Breast epithelium (tissue), 4 donors: Measurements from ENCODE around the gene CHPF. TPM values are rescaled to one million over a fixed set of nuclear protein-coding genes. Genes with fewer than 3 reads are reported as not detected.
A peak's percentile ranks its signal among the peaks of the same experiment; 100 is the strongest.

ENCODE experiments used
- DNase-seq, 2 donors: peaks; one replicate each; pipeline ENCODE4 v3.0.0-alpha.2; 2019; ENCODE audit warnings: low spot score in 2 of 2
- H3K27ac ChIP-seq, 2 donors: fragments of 200-600 bp; sonication (generic) in 1 of 2; one replicate each; pipeline ENCODE4 v1.5.1; 2016 to 2019; ENCODE audit warnings: mild to moderate bottlenecking in 1 of 2
- H3K27me3 ChIP-seq, 2 donors: fragments of 200-600 bp; sonication (generic) in 1 of 2; one replicate each; pipeline versions ENCODE4 v1.5.1 to v1.6.0; 2017 to 2019; ENCODE audit warnings: control low read depth in 1 of 2, mild to moderate bottlenecking in 1 of 2
- H3K36me3 ChIP-seq: fragments of 200-600 bp; one replicate; pipeline ENCODE4 v1.5.1; 2019
- H3K4me1 ChIP-seq, 2 donors: fragments of 200-600 bp; sonication (generic); one replicate each; pipeline ENCODE4 v1.5.1; 2016 to 2019; ENCODE audit warnings: control low read depth in 1 of 2
- H3K4me3 ChIP-seq, 3 donors: fragments of 200-600 bp; sonication (generic); 1 replicate in 2 of 3; 2 replicates in 1 of 3; pipeline ENCODE4 v1.5.1; 2016 to 2019; ENCODE audit warnings: mild to moderate bottlenecking in 3 of 3, moderate library complexity in 2 of 3
- H3K9me3 ChIP-seq, 2 donors: fragments of 200-600 bp; sonication (generic) in 1 of 2; one replicate each; pipeline ENCODE4 v1.5.1; 2016 to 2019; ENCODE audit warnings: control low read depth in 1 of 2
- CTCF ChIP-seq, 3 donors: fragments of 450-650 bp; IDR thresholded peaks; one replicate each; pipeline ENCODE4 v1.5.1; 2016 to 2017; ENCODE audit warnings: antibody characterized with exemption in 3 of 3, mild to moderate bottlenecking in 3 of 3, moderate library complexity in 3 of 3
- POLR2A ChIP-seq: fragments of 450-650 bp; IDR thresholded peaks from one replicate; pipeline ENCODE4 v1.6.1; 2016; ENCODE audit warnings: antibody characterized with exemption, mild to moderate bottlenecking, moderate library complexity
- POLR2AphosphoS5 ChIP-seq, 3 donors: sonication (generic); formaldehyde crosslinking; IDR thresholded peaks; one replicate each; pipeline ENCODE4 v1.6.1; 2017; ENCODE audit warnings: antibody characterized with exemption in 3 of 3
- intact Hi-C: fragments of 100-400 bp; cut with DNase I; formaldehyde crosslinking; loops from one replicate; pipeline ENCODE4 v1.15.1; 2023; ENCODE audit warnings: low total_unique reads
- total RNA-seq, 3 donors: library from RNA; depleted of rRNA; stranded (reverse); fragments of >200 nt; gene quantifications; one replicate each; pipeline ENCODE4 v1.1.0, GENCODE V29; 2016

Gene CHPF
- total RNA-seq, 3 donors from 2014 or later, result 46.5 to 58.9 (median 49.0) TPM

GRCh38 chr2:219499555-219499954 is 44.1 kb downstream of the CHPF start:
- Histone ChIP-seq H3K9me3 (no peaks in the 10 kb centered on the region), H3K27ac (no peak overlapping the region), H3K4me1 (peaks cover 0 to 6% of the 10 kb centered on the region in 2 donors), H3K36me3 (peaks cover 4% of the 10 kb centered on the region), H3K27me3 (no peaks in the 10 kb centered on the region), H3K4me3 (peak overlapping the region; percentile 58 to 73 (median 64))
- intact Hi-C loops, result no loop called here
- DNase-seq, result no peak
- TF ChIP-seq CTCF (IDR thresholded peaks at IDR 0.05) (no peak), POLR2AphosphoS5 (IDR thresholded peaks at IDR 0.05) (no peak), POLR2A (no peak)

GRCh38 chr2:219499058-219499307 is 44.6 kb downstream of the CHPF start:
- no peak for DNase-seq
- Histone ChIP-seq H3K27ac (peak overlapping the region; percentile 87 to 93), H3K27me3 (no peaks in the 10 kb centered on the region), H3K36me3 (no peaks in the 10 kb centered on the region), H3K9me3 (no peaks in the 10 kb centered on the region), H3K4me1 (peaks cover 0 to 6% of the 10 kb centered on the region in 2 donors), H3K4me3 (peak overlapping the region; percentile 58 to 73 (median 64))
- TF ChIP-seq CTCF (IDR thresholded peaks at IDR 0.05), result no peak
- TF ChIP-seq POLR2AphosphoS5 (IDR thresholded peaks at IDR 0.05), result no peak
- no peak for TF ChIP-seq POLR2A
- intact Hi-C loops, result no loop called here

GRCh38 chr2:219498280-219499057 is 45.1 kb downstream of the CHPF start, which contains the start of gene GMPPA:
GMPPA (plus strand) TSS chr2:219498891; CDS start chr2:219499976, 1,085 bp downstream.
- Histone ChIP-seq H3K27me3 (no peaks in the 10 kb centered on the region), H3K27ac (peak within 1 kb of the TSS; percentile 87 to 93), H3K36me3 (no peaks in the 10 kb centered on the region), H3K9me3 (no peaks in the 10 kb centered on the region), H3K4me1 (peaks cover 0 to 6% of the 10 kb centered on the region in 2 donors), H3K4me3 (peak within 1 kb of the TSS; percentile 58 to 73 (median 64))
- TF ChIP-seq CTCF (IDR thresholded peaks at IDR 0.05) (no peak), POLR2AphosphoS5 (IDR thresholded peaks at IDR 0.05) (peak; percentile 78 to 97 (median 96)), POLR2A (peak; percentile 73)
- DNase-seq, result peak; percentile 93 to 97
- intact Hi-C loops, result no loop called here

GRCh38 chr2:219497495-219498279 is 45.9 kb downstream of the CHPF start:
- TF ChIP-seq POLR2AphosphoS5 (IDR thresholded peaks at IDR 0.05) (no peak), CTCF (IDR thresholded peaks at IDR 0.05) (no peak), POLR2A (peak; percentile 37)
- Histone ChIP-seq H3K27ac (peak overlapping the region; percentile 87 to 93), H3K4me3 (peak overlapping the region; percentile 58 to 73 (median 64)), H3K27me3 (no peaks in the 10 kb centered on the region), H3K36me3 (no peaks in the 10 kb centered on the region), H3K9me3 (no peaks in the 10 kb centered on the region), H3K4me1 (peaks cover 0 to 6% of the 10 kb centered on the region in 2 donors)
- intact Hi-C loops, result no loop called here
- peak; percentile 80 for DNase-seq
